ENCODE data around the gene PIK3IP1. TPM values are rescaled to one million over a fixed set of nuclear protein-coding genes. Genes with fewer than 3 reads are reported as not detected.
A peak's percentile ranks its signal among the peaks of the same experiment; 100 is the strongest.

PIK3IP1 gene
- total RNA-seq, 6 experiments from 2014 or later = 8.3 to 11.3 (median 8.9) TPM

DNA sequence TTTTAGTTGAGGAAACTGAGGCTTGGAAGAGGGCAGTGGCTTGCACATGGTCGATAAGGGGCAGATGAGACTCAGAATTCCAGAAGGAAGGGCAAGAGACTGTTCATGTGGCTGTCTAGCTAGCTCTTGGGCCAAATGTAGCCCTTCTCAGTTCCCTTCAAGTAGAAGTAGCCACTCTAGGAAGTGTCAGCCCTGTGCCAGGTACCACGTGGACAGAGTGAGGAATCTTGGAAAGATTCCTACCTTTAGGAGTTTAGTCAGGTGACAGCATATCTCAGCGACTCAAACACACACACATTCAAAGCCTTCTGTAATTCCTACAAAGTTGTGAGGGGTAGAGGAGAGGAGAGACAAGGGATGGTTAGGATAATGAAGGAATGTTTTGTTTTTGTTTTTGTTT lies 18.3 kb downstream of the PIK3IP1 start:
- Mint-ChIP-seq H3K9me3 (no peaks in the 10 kb centered on the region), H3K4me3 (no peak overlapping the region), H3K27me3 (ENCODE audit: insufficient read depth) (peaks cover 1% of the 10 kb centered on the region; the same call in 1 of the 2 replicates), H3K36me3 (ENCODE audit: low read depth) (peaks cover 5% of the 10 kb centered on the region; the same call in 1 of the 2 replicates), H3K4me1 (ENCODE audit: low read depth) (no peaks in the 10 kb centered on the region), H3K27ac (no peak overlapping the region)
- DNase-seq = no peak
- TF ChIP-seq, protein P1, sequence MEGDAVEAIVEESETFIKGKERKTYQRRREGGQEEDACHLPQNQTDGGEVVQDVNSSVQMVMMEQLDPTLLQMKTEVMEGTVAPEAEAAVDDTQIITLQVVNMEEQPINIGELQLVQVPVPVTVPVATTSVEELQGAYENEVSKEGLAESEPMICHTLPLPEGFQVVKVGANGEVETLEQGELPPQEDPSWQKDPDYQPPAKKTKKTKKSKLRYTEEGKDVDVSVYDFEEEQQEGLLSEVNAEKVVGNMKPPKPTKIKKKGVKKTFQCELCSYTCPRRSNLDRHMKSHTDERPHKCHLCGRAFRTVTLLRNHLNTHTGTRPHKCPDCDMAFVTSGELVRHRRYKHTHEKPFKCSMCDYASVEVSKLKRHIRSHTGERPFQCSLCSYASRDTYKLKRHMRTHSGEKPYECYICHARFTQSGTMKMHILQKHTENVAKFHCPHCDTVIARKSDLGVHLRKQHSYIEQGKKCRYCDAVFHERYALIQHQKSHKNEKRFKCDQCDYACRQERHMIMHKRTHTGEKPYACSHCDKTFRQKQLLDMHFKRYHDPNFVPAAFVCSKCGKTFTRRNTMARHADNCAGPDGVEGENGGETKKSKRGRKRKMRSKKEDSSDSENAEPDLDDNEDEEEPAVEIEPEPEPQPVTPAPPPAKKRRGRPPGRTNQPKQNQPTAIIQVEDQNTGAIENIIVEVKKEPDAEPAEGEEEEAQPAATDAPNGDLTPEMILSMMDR (IDR thresholded peaks at IDR 0.05) = no peak

DNA sequence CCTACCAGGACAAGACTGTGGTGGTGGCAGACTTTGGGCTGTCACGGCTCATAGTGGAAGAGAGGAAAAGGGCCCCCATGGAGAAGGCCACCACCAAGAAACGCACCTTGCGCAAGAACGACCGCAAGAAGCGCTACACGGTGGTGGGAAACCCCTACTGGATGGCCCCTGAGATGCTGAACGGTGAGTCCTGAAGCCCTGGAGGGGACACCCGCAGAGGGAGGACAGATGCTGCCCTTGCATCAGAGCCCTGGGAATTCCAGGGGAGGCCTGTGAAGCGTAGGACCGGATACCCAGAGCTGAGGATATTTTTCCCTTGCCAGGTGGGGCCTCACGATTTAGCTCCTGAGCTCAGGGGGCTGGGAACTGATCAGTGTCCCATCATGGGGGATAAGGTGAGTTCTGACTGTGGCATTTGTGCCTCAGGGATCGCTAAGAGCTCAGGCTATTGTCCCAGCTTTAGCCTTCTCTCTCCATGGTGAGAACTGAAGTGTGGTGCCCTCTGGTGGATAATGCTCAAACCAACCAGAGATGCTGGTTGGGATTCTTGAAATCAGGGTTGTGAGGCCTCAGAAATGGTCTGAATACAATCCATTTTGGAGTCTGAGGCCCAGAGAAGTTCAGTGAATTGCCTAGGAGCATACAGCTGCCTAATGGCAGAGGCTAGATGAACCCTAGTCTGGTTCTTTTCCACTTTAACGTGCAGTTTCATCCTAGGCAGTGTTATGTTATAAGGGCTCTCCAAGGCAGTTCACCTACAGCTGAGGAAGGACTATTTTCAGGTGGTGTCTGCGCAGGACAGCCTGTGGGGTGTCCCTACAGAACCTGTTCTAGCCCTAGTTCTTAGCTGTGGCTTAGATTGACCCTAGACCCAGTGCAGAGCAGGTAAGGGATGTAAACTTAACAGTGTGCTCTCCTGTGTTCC lies 19.5 kb downstream of the PIK3IP1 start:
- TF ChIP-seq, protein P1 (IDR thresholded peaks at IDR 0.05) = peak; percentile 90
- DNase-seq = peak; percentile 54
- no peak overlapping the region for H3K4me3 Mint-ChIP-seq
- H3K27ac Mint-ChIP-seq = no peak overlapping the region
- no peaks in the 10 kb centered on the region for H3K4me1 Mint-ChIP-seq (ENCODE audit: low read depth)
- H3K27me3 Mint-ChIP-seq (ENCODE audit: insufficient read depth) = peaks cover 1% of the 10 kb centered on the region; the same call in 1 of the 2 replicates
- no peaks in the 10 kb centered on the region for H3K9me3 Mint-ChIP-seq
- H3K36me3 Mint-ChIP-seq (ENCODE audit: low read depth) = peaks cover 13% of the 10 kb centered on the region

DNA sequence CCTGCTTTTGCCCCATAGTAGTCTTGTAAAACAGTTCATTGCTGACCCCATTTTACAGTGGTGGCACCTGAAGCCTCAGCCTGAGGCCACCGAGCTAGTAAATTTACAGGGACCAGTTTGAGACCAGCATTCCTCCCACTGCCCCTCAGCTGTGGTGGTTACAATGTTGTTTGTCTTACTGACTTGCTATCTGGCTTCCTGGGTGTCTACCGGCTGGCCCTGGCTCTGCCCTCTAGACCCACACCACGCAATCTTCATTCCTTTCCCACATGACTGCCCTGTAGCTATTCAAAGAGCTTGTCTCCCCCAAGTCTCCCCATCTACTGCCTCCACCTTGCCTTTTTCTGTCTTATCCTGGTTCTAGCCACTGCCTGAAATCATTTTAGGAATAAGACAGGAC lies 20.8 kb downstream of the PIK3IP1 start:
- H3K36me3 Mint-ChIP-seq (ENCODE audit: low read depth) = peaks cover 18% of the 10 kb centered on the region
- H3K27me3 Mint-ChIP-seq (ENCODE audit: insufficient read depth) = peaks cover 1% of the 10 kb centered on the region; the same call in 1 of the 2 replicates
- H3K4me1 Mint-ChIP-seq (ENCODE audit: low read depth) = no peaks in the 10 kb centered on the region
- H3K4me3 Mint-ChIP-seq = no peak overlapping the region
- TF ChIP-seq, protein P1 (IDR thresholded peaks at IDR 0.05) = no peak
- DNase-seq = no peak
- H3K27ac Mint-ChIP-seq = peak overlapping the region; percentile 37; the same call in 1 of the 2 replicates
- H3K9me3 Mint-ChIP-seq = no peaks in the 10 kb centered on the region

DNA sequence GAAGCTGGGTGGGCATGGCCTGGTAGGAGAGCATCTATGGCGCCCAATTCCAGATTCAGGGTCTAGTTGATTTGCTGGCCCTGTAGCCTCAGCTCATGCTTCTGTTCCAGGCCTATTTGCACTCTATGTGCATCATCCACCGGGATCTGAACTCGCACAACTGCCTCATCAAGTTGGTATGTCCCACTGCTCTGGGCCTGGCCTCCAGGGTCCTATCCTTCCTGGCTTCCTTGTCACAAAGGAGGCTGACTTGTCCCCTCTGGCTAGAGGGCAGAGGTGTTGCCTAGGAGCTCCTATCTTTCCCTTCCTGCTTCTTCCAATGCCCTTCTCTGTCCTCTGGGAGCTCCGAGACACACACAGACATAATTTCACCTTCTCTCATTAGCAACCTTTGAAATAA lies 21.3 kb downstream of the PIK3IP1 start:
- H3K27me3 Mint-ChIP-seq (ENCODE audit: insufficient read depth) = peaks cover 1% of the 10 kb centered on the region; the same call in 1 of the 2 replicates
- no peaks in the 10 kb centered on the region for H3K9me3 Mint-ChIP-seq
- peaks cover 18% of the 10 kb centered on the region for H3K36me3 Mint-ChIP-seq (ENCODE audit: low read depth)
- H3K27ac Mint-ChIP-seq = peak overlapping the region; percentile 25; the same call in 1 of the 2 replicates
- TF ChIP-seq, protein P1 (IDR thresholded peaks at IDR 0.05) = no peak
- H3K4me1 Mint-ChIP-seq (ENCODE audit: low read depth) = no peaks in the 10 kb centered on the region
- no peak for DNase-seq
- no peak overlapping the region for H3K4me3 Mint-ChIP-seq

DNA sequence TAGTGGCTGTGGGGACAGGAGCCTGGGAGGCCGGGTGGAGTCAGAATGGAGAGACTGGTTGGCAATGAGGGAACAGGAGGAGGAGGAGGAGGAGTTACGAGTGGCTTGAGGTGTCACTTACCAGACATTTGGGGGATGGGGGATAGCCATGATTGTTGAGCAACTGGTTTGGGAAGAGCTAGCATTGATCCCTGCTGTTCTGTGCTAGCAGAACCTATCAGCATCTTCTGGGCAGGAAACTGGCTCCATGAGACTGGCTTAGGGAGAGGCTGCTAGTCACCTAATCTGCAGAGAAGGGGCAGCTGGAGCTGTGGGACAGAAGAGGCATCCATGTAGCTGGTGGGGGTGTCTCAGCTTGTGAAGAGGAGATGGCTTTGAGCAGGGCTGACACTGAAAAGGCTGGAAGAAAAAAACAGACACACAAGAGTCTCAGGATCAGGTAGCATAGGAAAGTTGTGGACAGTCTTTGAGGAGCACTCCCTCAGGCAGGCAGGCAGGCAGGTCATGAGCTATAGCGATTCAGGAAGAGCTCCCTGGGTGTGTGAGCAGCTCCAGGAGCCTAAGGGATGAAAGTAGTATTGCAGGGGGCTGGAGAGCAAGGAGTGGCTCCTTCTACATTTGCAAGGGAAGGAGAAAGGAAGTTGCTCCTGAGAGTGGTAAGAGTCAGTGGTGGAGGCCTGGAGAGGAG lies 22.3 kb downstream of the PIK3IP1 start:
- TF ChIP-seq, protein P1 (IDR thresholded peaks at IDR 0.05) = no peak
- no peak for DNase-seq
- H3K27me3 Mint-ChIP-seq (ENCODE audit: insufficient read depth) = peaks cover 1% of the 10 kb centered on the region; the same call in 1 of the 2 replicates
- peak overlapping the region; percentile 5; the same call in 1 of the 2 replicates for H3K27ac Mint-ChIP-seq
- no peaks in the 10 kb centered on the region for H3K4me1 Mint-ChIP-seq (ENCODE audit: low read depth)
- peaks cover 18% of the 10 kb centered on the region for H3K36me3 Mint-ChIP-seq (ENCODE audit: low read depth)
- H3K9me3 Mint-ChIP-seq = no peaks in the 10 kb centered on the region
- H3K4me3 Mint-ChIP-seq = no peak overlapping the region
